Ovary (tissue), 9 donors: ENCODE measurements around the gene GPC6. TPM values are rescaled to one million over a fixed set of nuclear protein-coding genes. Genes with fewer than 3 reads are reported as not detected.

ENCODE experiments used
- DNase-seq, 5 donors: peaks; one replicate each; pipeline ENCODE4 v3.0.0-alpha.2; 2019 to 2020
- H3K27ac ChIP-seq, 2 donors: fragments of 200-600 bp; one replicate each; pipeline versions ENCODE4 v1.5.1 to v1.8.0; 2019 to 2022
- H3K27me3 ChIP-seq: fragments of 200-600 bp; one replicate; pipeline ENCODE4 v1.8.0; 2022
- H3K36me3 ChIP-seq: fragments of 200-600 bp; sonication (generic); one replicate; pipeline ENCODE4 v1.5.1; 2019
- H3K4me1 ChIP-seq: one replicate; pipeline ENCODE4 v1.8.1; 2013; ENCODE audit warnings: mild to moderate bottlenecking, moderate library complexity; ENCODE audit not compliant: insufficient read depth
- H3K4me3 ChIP-seq: fragments of 200-600 bp; sonication (generic); one replicate; pipeline ENCODE4 v1.5.1; 2017
- H3K9me3 ChIP-seq, 2 donors: fragments of 200-600 bp in 1 of 2; sonication (generic) in 1 of 2; one replicate each; pipeline versions ENCODE4 v1.5.1 to v1.8.1; 2013 to 2019; ENCODE audit warnings: mild to moderate bottlenecking in 1 of 2, moderate library complexity in 1 of 2
- EP300 ChIP-seq: sonication (generic); formaldehyde crosslinking; IDR thresholded peaks from one replicate; pipeline ENCODE4 v1.6.1; 2017; ENCODE audit warnings: antibody characterized with exemption
- POLR2A ChIP-seq: fragments of 450-650 bp; IDR thresholded peaks from one replicate; pipeline ENCODE4 v1.6.1; 2017; ENCODE audit warnings: antibody characterized with exemption, mild to moderate bottlenecking, moderate library complexity
- WGBS, 3 donors: extraction: QIAGEN DNeasy Blood & Tissue Kit in 1 of 3; methylation state at CpG; one replicate each; pipeline versions ENCODE4 v1.1.5 to v1.1.7; 2013 to 2017; 5-methylcytosine and 5-hydroxymethylcytosine counted together
- intact Hi-C, 4 donors: fragments of 100-400 bp; cut with DNase I; formaldehyde crosslinking; loops; one replicate each; pipeline versions ENCODE4 v1.11.0 to v1.15.1; 2022 to 2023
- polyA plus RNA-seq, 2 donors: library from polyadenylated mRNA; stranded (reverse); fragments of 200-250 nt in 1 of 2; fragments of 350-450 nt in 1 of 2; fragmentation: Illumina TruSeq in 1 of 2; extraction: RNeasy Lipid Tissue Mini Kit (QIAGEN cat#74804) in 1 of 2; gene quantifications; one replicate each; pipeline ENCODE4 v1.2.3, GENCODE V29; 2013 to 2014
- small RNA-seq: library from RNA; depleted of rRNA; stranded (forward); fragments of <200 nt; gene quantifications from one replicate; pipeline ENCODE3, GENCODE V24; 2016
- total RNA-seq, 7 donors: library from RNA; depleted of rRNA in 2 of 7; stranded (reverse); fragments of >200 nt in 2 of 7; fragmentation: NEBNext Ultra II Directional in 3 of 7; extraction: Animal tissue kit (Norgen Biotek cat#: 25700) in 3 of 7; gene quantifications; one replicate each; pipeline versions ENCODE4 v1.1.0 to v1.2.4, GENCODE V29; 2016 to 2023
- TF ChIP-seq, protein P1 (sequence below), 3 donors: fragments of 450-650 bp in 2 of 3; fragments of 200-600 bp in 1 of 3; IDR thresholded peaks; one replicate each; pipeline versions ENCODE4 v1.5.1 to v1.8.0; 2016 to 2022; ENCODE audit warnings: antibody characterized with exemption in 3 of 3, mild to moderate bottlenecking in 1 of 3
- donor health status: DM: no; HTN: no; CAD: no; lungs with moderate emphysema.
- donor health status: DM: no; HTN: no; CAD: no.
- donor health status: Bipolar disorder and iron deficiency.
- donor health status: DM: yes; HTN: yes; CAD: no.
- donor health status: DM: no; HTN: no; CAD: no.
- donor health status: DM: yes; HTN: yes; CAD: no.

GPC6 gene
- total and polyA plus RNA-seq, 9 donors: 4.3 to 22.3 (median 17.9) TPM

DNA sequence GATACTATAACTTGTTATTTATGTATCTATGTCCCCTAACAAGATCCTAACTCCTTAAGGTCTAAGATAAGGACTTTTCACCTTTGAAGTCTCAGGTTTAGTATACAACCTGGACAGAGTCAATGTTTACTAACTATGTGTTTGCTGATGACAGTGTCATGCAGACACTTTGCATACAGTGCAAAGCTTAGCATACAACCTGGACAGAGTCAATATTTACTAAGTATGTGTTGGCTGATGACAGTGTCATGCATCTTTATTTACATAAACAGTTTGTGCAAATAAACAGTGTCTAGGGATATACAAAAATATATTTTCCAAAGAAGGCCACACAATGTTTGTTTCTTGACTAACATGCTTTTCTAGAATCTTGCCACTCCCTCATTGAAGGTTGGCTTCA, 1218.2 kb downstream of the GPC6 start:
- no peaks in the 10 kb centered on the region for H3K4me1 ChIP-seq
- no peaks in the 10 kb centered on the region for H3K36me3 ChIP-seq
- H3K27ac ChIP-seq: no peak overlapping the region
- intact Hi-C loops: no loop called here
- no peak for DNase-seq
- H3K27me3 ChIP-seq: no peaks in the 10 kb centered on the region
- H3K9me3 ChIP-seq: no peaks in the 10 kb centered on the region
- TF ChIP-seq EP300 (no peak), POLR2A (no peak)
- TF ChIP-seq, protein P1, sequence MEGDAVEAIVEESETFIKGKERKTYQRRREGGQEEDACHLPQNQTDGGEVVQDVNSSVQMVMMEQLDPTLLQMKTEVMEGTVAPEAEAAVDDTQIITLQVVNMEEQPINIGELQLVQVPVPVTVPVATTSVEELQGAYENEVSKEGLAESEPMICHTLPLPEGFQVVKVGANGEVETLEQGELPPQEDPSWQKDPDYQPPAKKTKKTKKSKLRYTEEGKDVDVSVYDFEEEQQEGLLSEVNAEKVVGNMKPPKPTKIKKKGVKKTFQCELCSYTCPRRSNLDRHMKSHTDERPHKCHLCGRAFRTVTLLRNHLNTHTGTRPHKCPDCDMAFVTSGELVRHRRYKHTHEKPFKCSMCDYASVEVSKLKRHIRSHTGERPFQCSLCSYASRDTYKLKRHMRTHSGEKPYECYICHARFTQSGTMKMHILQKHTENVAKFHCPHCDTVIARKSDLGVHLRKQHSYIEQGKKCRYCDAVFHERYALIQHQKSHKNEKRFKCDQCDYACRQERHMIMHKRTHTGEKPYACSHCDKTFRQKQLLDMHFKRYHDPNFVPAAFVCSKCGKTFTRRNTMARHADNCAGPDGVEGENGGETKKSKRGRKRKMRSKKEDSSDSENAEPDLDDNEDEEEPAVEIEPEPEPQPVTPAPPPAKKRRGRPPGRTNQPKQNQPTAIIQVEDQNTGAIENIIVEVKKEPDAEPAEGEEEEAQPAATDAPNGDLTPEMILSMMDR (IDR thresholded peaks at IDR 0.05): no peak
- H3K4me3 ChIP-seq: no peak overlapping the region

DNA sequence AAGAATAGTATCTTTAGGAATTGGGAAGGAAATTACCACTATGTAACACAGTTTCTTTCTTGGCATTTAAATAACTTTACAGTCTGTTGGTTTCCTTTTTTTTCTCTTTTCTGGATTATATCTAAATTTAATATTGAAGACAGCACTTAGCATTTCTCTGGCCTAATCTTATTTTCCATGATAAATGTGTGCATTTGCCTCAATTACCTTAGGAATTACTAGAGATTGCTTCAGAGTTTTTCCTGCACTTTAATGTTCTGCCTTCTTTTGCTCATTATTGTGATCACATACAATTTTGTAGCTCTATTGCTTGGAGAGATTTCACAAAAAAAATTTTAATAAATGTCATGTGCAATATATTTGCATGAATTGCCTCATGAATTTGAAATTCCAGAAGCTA, 1227.7 kb downstream of the GPC6 start:
- intact Hi-C loops: no loop called here
- no peaks in the 10 kb centered on the region for H3K36me3 ChIP-seq

DNA sequence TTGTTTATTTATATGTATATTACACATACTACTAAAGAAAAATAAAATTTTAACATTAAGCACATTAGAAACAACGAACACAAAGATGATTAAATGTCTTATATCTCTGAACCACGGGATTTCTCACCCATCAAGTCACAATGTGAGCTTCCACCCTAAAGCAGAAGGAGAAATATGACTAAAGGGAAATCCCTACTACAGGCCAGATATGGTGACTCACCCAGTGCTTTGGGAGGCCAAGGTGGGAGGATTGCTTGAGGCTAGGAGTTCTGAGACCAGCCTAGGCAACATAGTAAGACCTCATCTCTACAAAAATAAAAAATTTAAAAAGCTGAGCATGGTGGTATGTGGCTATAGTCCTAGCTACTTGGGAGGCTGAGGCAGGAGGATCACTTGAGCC, 1228.3 kb downstream of the GPC6 start:
- H3K9me3 ChIP-seq: no peaks in the 10 kb centered on the region
- WGBS, 3 donors: 46 to 75% (median 67%) methylated on average over 2 of the region's 2 CpGs
- no peaks in the 10 kb centered on the region for H3K4me1 ChIP-seq
- TF ChIP-seq POLR2A: no peak
- TF ChIP-seq, protein P1 (IDR thresholded peaks at IDR 0.05): no peak
- TF ChIP-seq EP300: no peak
- intact Hi-C loops: no loop called here
- H3K36me3 ChIP-seq: no peaks in the 10 kb centered on the region
- H3K27me3 ChIP-seq: no peaks in the 10 kb centered on the region
- no peak overlapping the region for H3K4me3 ChIP-seq
- DNase-seq: no peak
- H3K27ac ChIP-seq: no peak overlapping the region

More for the DNA sequence above, 1227.7 kb downstream of the GPC6 start:
- no peak for DNase-seq
- H3K4me3 ChIP-seq: no peak overlapping the region
- TF ChIP-seq EP300 (no peak), POLR2A (no peak)
- TF ChIP-seq, protein P1 (IDR thresholded peaks at IDR 0.05): no peak
- no peak overlapping the region for H3K27ac ChIP-seq
- H3K9me3 ChIP-seq: no peaks in the 10 kb centered on the region
- no peaks in the 10 kb centered on the region for H3K27me3 ChIP-seq
- H3K4me1 ChIP-seq: no peaks in the 10 kb centered on the region

DNA sequence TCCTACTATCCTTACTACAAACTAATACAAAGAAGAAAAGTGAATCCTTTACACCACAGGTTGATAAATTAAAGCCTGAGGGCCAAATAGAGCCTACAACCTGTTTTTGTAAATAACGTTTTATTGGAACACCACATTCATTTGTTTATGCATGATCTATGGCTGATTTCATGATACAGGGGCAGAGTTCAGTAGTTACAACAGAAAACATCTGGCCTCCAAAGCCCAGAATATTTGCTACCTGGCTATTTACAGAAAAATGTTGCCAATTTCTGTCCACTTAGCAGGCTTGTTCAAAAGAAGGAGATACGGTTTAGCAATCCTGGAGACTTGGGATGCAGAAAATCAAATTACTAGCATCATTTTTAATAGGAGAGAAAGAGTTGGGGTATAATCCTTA, 1228.8 kb downstream of the GPC6 start:
- no peak overlapping the region for H3K27ac ChIP-seq
- intact Hi-C loops: no loop called here
- no peaks in the 10 kb centered on the region for H3K27me3 ChIP-seq
- no peak for DNase-seq
- 30 to 34% (median 31%) methylated on average over 2 of the region's 2 CpGs for WGBS, 3 donors
- H3K4me3 ChIP-seq: no peak overlapping the region
- TF ChIP-seq, protein P1 (IDR thresholded peaks at IDR 0.05): no peak
- TF ChIP-seq POLR2A (no peak), EP300 (no peak)
- H3K36me3 ChIP-seq: no peaks in the 10 kb centered on the region
- no peaks in the 10 kb centered on the region for H3K4me1 ChIP-seq
- H3K9me3 ChIP-seq: no peaks in the 10 kb centered on the region

Small RNA genes within 50 kb of the gene (small RNA-seq; reads per million reads assigned to genes)
- gene RNA5SP35: not detected
